ENCODE results near the gene VPS8. TPM values are rescaled to one million over a fixed set of nuclear protein-coding genes. Genes with fewer than 3 reads are reported as not detected.
"Not testable (repeated sequence)": the region's sequence is repeated elsewhere in the genome, so short reads cannot be mapped to it uniquely, and the experiment has no call there.

VPS8 gene
- total RNA-seq, 3 donors from 2014 or later (not counting 1 experiment from before 2014, with no cell fraction given) = 89.3 to 127 (median 115) TPM

- Mint-ChIP-seq H3K4me1 (peaks cover 5 to 6% of the 10 kb centered on the region in 2 donors), H3K27ac (peak overlapping the region in 1 of 2 donors; percentile 19), H3K27me3 (ENCODE audit: low read depth in 2 of 2) (no peaks in the 10 kb centered on the region), H3K4me3 (no peak overlapping the region), H3K9me3 (no peaks in the 10 kb centered on the region), H3K36me3 (peaks cover 10% of the 10 kb centered on the region)
- Histone ChIP-seq H3K27me3 (ENCODE audit: control insufficient read depth, insufficient read depth, low read length) (no peaks in the 10 kb centered on the region), H3K36me3 (ENCODE audit: control insufficient read depth, insufficient read depth, low read length) (peaks cover 18% of the 10 kb centered on the region), H3K4me3 (ENCODE audit: low read length) (no peak overlapping the region), H3K9me3 (ENCODE audit: control insufficient read depth, insufficient read depth, low read length) (no peaks in the 10 kb centered on the region), H3K27ac (ENCODE audit: low read length) (no peak overlapping the region), H3K4me1 (ENCODE audit: control insufficient read depth, insufficient read depth, low read length) (no peaks in the 10 kb centered on the region)
- DNase-seq (no peak), ATAC-seq (no peak)
- intact Hi-C loops (cut with micrococcal nuclease) = no loop called here
- TF ChIP-seq CTCF (IDR thresholded peaks at IDR 0.05) = no peak
- 93% methylated on average over 3 of the region's 3 CpGs for WGBS (ENCODE audit: insufficient coverage)
These were observed 140.7 kb downstream of the VPS8 start for GRCh38 chr3:184952671-184953070.

- DNase-seq = no peak
- Histone ChIP-seq H3K4me1 (ENCODE audit: control insufficient read depth, insufficient read depth, low read length) (no peaks in the 10 kb centered on the region), H3K9me3 (ENCODE audit: control insufficient read depth, insufficient read depth, low read length) (no peaks in the 10 kb centered on the region), H3K27me3 (ENCODE audit: control insufficient read depth, insufficient read depth, low read length) (no peaks in the 10 kb centered on the region), H3K36me3 (ENCODE audit: control insufficient read depth, insufficient read depth, low read length) (peaks cover 24% of the 10 kb centered on the region), H3K4me3 (ENCODE audit: low read length) (no peak overlapping the region), H3K27ac (ENCODE audit: low read length) (no peak overlapping the region)
- peaks cover 5 to 6% of the 10 kb centered on the region in 2 donors for H3K4me1 Mint-ChIP-seq
- no peaks in the 10 kb centered on the region for H3K9me3 Mint-ChIP-seq
- no peaks in the 10 kb centered on the region for H3K27me3 Mint-ChIP-seq (ENCODE audit: low read depth in 2 of 2)
- peak overlapping the region in 1 of 2 donors; percentile 19 for H3K27ac Mint-ChIP-seq
- H3K4me3 Mint-ChIP-seq = no peak overlapping the region
- no peak for TF ChIP-seq CTCF (IDR thresholded peaks at IDR 0.05)
- intact Hi-C loops (cut with micrococcal nuclease) = no loop called here
- H3K36me3 Mint-ChIP-seq = peaks cover 17% of the 10 kb centered on the region
- no peak for ATAC-seq
- 61% methylated on average over 2 of the region's 2 CpGs for whole genome bisulfite sequencing (ENCODE audit: insufficient coverage)
These were observed 141.4 kb downstream of the VPS8 start for GRCh38 chr3:184953401-184953800.

- H3K27me3 Mint-ChIP-seq (ENCODE audit: low read depth in 2 of 2) = no peaks in the 10 kb centered on the region
- no peak overlapping the region for H3K27ac Mint-ChIP-seq
- 97% methylated on average over 3 of the region's 3 CpGs for WGBS (ENCODE audit: insufficient coverage)
- H3K4me3 Mint-ChIP-seq = no peak overlapping the region
- intact Hi-C loops (cut with micrococcal nuclease) = no loop called here
- peaks cover 19% of the 10 kb centered on the region for H3K36me3 Mint-ChIP-seq
- Histone ChIP-seq H3K27me3 (ENCODE audit: control insufficient read depth, insufficient read depth, low read length) (no peaks in the 10 kb centered on the region), H3K4me1 (ENCODE audit: control insufficient read depth, insufficient read depth, low read length) (no peaks in the 10 kb centered on the region), H3K27ac (ENCODE audit: low read length) (no peak overlapping the region), H3K4me3 (ENCODE audit: low read length) (no peak overlapping the region), H3K36me3 (ENCODE audit: control insufficient read depth, insufficient read depth, low read length) (peaks cover 29% of the 10 kb centered on the region), H3K9me3 (ENCODE audit: control insufficient read depth, insufficient read depth, low read length) (no peaks in the 10 kb centered on the region)
- no peak for TF ChIP-seq CTCF (IDR thresholded peaks at IDR 0.05)
- no peak for ATAC-seq
- DNase-seq = no peak
- H3K9me3 Mint-ChIP-seq = no peaks in the 10 kb centered on the region
- peaks cover 5 to 6% of the 10 kb centered on the region in 2 donors for H3K4me1 Mint-ChIP-seq
These were observed 142.3 kb downstream of the VPS8 start for GRCh38 chr3:184954251-184954650.

GRCh38 chr3:184954851-184955250, 142.9 kb downstream of the VPS8 start:
- H3K27me3 Mint-ChIP-seq (ENCODE audit: low read depth in 2 of 2); H3K27ac Mint-ChIP-seq; intact Hi-C loops (cut with micrococcal nuclease); H3K27me3 ChIP-seq (ENCODE audit: control insufficient read depth, insufficient read depth, low read length); H3K9me3 Mint-ChIP-seq; H3K4me3 ChIP-seq (ENCODE audit: low read length); H3K4me3 Mint-ChIP-seq; DNase-seq; H3K27ac ChIP-seq (ENCODE audit: low read length); H3K4me1 Mint-ChIP-seq; ATAC-seq; H3K9me3 ChIP-seq (ENCODE audit: control insufficient read depth, insufficient read depth, low read length); H3K4me1 ChIP-seq (ENCODE audit: control insufficient read depth, insufficient read depth, low read length): not testable (repeated sequence)
- WGBS (ENCODE audit: insufficient coverage) = 95% methylated on average over 8 of the region's 8 CpGs
- peaks cover 19% of the 10 kb centered on the region for H3K36me3 Mint-ChIP-seq
- peaks cover 29% of the 10 kb centered on the region for H3K36me3 ChIP-seq (ENCODE audit: control insufficient read depth, insufficient read depth, low read length)

Measured in natural killer cell (primary cell).